ENCODE results near the gene CDH13.

DNA sequence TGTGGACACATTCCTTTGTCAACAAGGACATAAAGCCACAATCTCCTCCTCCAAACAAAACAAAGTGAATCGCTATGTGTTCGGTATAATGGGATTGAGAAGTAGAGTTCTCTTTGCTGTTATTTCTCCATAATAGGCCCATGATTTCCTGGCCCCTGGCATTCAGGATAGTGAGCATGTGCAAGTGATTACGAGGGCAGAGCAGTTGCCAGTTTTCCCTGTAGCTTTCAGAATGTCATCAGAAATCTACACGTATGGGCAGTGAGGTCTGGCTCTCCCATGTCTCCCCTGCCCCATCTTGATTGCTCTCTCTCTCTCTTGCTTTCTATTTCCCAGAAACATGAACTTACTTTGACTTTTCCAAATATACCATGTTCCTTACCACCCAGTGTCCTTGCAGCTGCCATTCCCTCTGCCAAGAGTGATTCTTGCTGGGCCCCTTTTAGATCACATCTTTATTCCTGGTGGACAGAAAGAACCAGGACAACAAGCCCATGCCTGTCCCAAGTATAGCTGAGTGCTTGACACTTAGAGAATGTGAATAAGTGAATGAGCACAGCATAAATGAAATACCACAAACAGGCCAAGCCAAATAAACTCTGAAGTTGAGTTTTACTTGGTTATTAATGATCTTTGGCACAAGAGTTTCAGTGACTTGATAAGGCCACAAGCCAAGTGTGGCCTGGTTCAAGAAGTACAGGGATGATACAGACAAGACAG is 273.1 kb downstream of the CDH13 start:
- TF ChIP-seq, protein P1, sequence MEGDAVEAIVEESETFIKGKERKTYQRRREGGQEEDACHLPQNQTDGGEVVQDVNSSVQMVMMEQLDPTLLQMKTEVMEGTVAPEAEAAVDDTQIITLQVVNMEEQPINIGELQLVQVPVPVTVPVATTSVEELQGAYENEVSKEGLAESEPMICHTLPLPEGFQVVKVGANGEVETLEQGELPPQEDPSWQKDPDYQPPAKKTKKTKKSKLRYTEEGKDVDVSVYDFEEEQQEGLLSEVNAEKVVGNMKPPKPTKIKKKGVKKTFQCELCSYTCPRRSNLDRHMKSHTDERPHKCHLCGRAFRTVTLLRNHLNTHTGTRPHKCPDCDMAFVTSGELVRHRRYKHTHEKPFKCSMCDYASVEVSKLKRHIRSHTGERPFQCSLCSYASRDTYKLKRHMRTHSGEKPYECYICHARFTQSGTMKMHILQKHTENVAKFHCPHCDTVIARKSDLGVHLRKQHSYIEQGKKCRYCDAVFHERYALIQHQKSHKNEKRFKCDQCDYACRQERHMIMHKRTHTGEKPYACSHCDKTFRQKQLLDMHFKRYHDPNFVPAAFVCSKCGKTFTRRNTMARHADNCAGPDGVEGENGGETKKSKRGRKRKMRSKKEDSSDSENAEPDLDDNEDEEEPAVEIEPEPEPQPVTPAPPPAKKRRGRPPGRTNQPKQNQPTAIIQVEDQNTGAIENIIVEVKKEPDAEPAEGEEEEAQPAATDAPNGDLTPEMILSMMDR (IDR thresholded peaks at IDR 0.05): no peak
- TF ChIP-seq POLR2AphosphoS5 (IDR thresholded peaks at IDR 0.05) (no peak), POLR2A (IDR thresholded peaks at IDR 0.05; ENCODE audit: low read depth) (no peak), EP300 (IDR thresholded peaks at IDR 0.05) (no peak)

Measured in esophagus muscularis mucosa (tissue), 4 donors.